ENCODE measurements around the gene SDK1.
A peak's percentile ranks its signal among the peaks of the same experiment; 100 is the strongest.

SDK1 gene

GRCh38 chr7:3495954-3496353, 194.9 kb downstream of the SDK1 start:
- no peak overlapping the region for H3K4me3 ChIP-seq (ENCODE audit: low read depth, low read length)
- TF ChIP-seq CTCF (IDR thresholded peaks at IDR 0.05; ENCODE audit: low read depth, low read length) = no peak
- in situ Hi-C loops (cut with HindIII; ENCODE audit: low sequenced_read_pairs) = no loop called here
- no peak for DNase-seq (ENCODE audit: low read depth, low spot score)

GRCh38 chr7:3497796-3498195, 196.7 kb downstream of the SDK1 start:
- H3K4me3 ChIP-seq (ENCODE audit: low read depth, low read length) = no peak overlapping the region
- TF ChIP-seq CTCF (IDR thresholded peaks at IDR 0.05; ENCODE audit: low read depth, low read length) = no peak
- no peak for DNase-seq (ENCODE audit: low read depth, low spot score)
- in situ Hi-C loops (cut with HindIII; ENCODE audit: low sequenced_read_pairs) = no loop called here

- TF ChIP-seq CTCF (IDR thresholded peaks at IDR 0.05; ENCODE audit: low read depth, low read length) = no peak
- no peak overlapping the region for H3K4me3 ChIP-seq (ENCODE audit: low read depth, low read length)
- DNase-seq (ENCODE audit: low read depth, low spot score) = no peak
- in situ Hi-C loops (cut with HindIII; ENCODE audit: low sequenced_read_pairs) = no loop called here
Observed at GRCh38 chr7:3501671-3502070, 200.6 kb downstream of the SDK1 start.

- no peak for DNase-seq (ENCODE audit: low read depth, low spot score)
- no peak for TF ChIP-seq CTCF (IDR thresholded peaks at IDR 0.05; ENCODE audit: low read depth, low read length)
- H3K4me3 ChIP-seq (ENCODE audit: low read depth, low read length) = no peak overlapping the region
- in situ Hi-C loops (cut with HindIII; ENCODE audit: low sequenced_read_pairs) = no loop called here
Observed at GRCh38 chr7:3504384-3504783, 203.3 kb downstream of the SDK1 start.

- no peak for TF ChIP-seq CTCF (IDR thresholded peaks at IDR 0.05; ENCODE audit: low read depth, low read length)
- in situ Hi-C loops (cut with HindIII; ENCODE audit: low sequenced_read_pairs) = no loop called here
- H3K4me3 ChIP-seq (ENCODE audit: low read depth, low read length) = no peak overlapping the region
- peak; percentile 9 for DNase-seq (ENCODE audit: low read depth, low spot score)
Observed at GRCh38 chr7:3510101-3511020, 209.3 kb downstream of the SDK1 start.

- no peak overlapping the region for H3K4me3 ChIP-seq (ENCODE audit: low read depth, low read length)
- in situ Hi-C loops (cut with HindIII; ENCODE audit: low sequenced_read_pairs) = no loop called here
- DNase-seq (ENCODE audit: low read depth, low spot score) = no peak
- no peak for TF ChIP-seq CTCF (IDR thresholded peaks at IDR 0.05; ENCODE audit: low read depth, low read length)
Observed at GRCh38 chr7:3517344-3517743, 216.3 kb downstream of the SDK1 start.

Data from astrocyte of the spinal cord (primary cell).